Aorta (tissue), 5 donors: Measurements from ENCODE around the gene NCOA1. TPM values are rescaled to one million over a fixed set of nuclear protein-coding genes. Genes with fewer than 3 reads are reported as not detected.
"Not testable (repeated sequence)": the region's sequence is repeated elsewhere in the genome, so short reads cannot be mapped to it uniquely, and the experiment has no call there.

Experiments used
- ATAC-seq: fragments of 200-7000 bp; cut with Tn5 transposase; one replicate; pipeline ENCODE4 v1.9.1; 2022; ENCODE audit warnings: moderate library complexity; ENCODE audit not compliant: low FRiP score
- DNase-seq, 2 donors: peaks; one replicate each; pipeline ENCODE4 v3.0.0-alpha.2; 2020
- H3K27ac ChIP-seq, 2 donors: one replicate each; pipeline ENCODE4 v1.5.1; 2013; ENCODE audit warnings: low read length in 2 of 2, mild to moderate bottlenecking in 2 of 2, moderate library complexity in 2 of 2, control low read depth in 1 of 2, inconsistent platforms in 1 of 2, low read depth in 1 of 2
- H3K27me3 ChIP-seq, 2 donors: one replicate each; pipeline ENCODE4 v1.6.1; 2013; ENCODE audit warnings: control low read depth in 1 of 2, low read length in 1 of 2, mild to moderate bottlenecking in 1 of 2, moderate library complexity in 1 of 2; ENCODE audit not compliant: insufficient read depth in 2 of 2, control insufficient read depth in 1 of 2
- H3K36me3 ChIP-seq, 2 donors: one replicate each; pipeline ENCODE4 v1.6.1; 2013; ENCODE audit warnings: control low read depth in 1 of 2, low read length in 1 of 2, mild to moderate bottlenecking in 1 of 2; ENCODE audit not compliant: insufficient read depth in 2 of 2, control insufficient read depth in 1 of 2
- H3K4me1 ChIP-seq, 2 donors: one replicate each; pipeline ENCODE4 v1.6.1; 2013; ENCODE audit warnings: low read length in 2 of 2, control low read depth in 1 of 2, mild to moderate bottlenecking in 1 of 2, moderate library complexity in 1 of 2; ENCODE audit not compliant: insufficient read depth in 2 of 2, control insufficient read depth in 1 of 2
- H3K4me3 ChIP-seq, 2 donors: one replicate each; pipeline ENCODE4 v1.5.1; 2013; ENCODE audit warnings: low read length in 2 of 2, control low read depth in 1 of 2, mild to moderate bottlenecking in 1 of 2
- H3K9me3 ChIP-seq: one replicate; pipeline ENCODE4 v1.6.1; 2013; ENCODE audit warnings: mild to moderate bottlenecking, low read length; ENCODE audit not compliant: control insufficient read depth
- WGBS, 2 donors: extraction: QIAGEN DNeasy Blood & Tissue Kit; methylation state at CpG; one replicate each; pipeline ENCODE4 v1.1.7; 2013; 5-methylcytosine and 5-hydroxymethylcytosine counted together
- intact Hi-C, 2 donors: fragments of 100-400 bp; cut with DNase I; formaldehyde crosslinking; loops; one replicate each; pipeline versions ENCODE4 v1.14.2 to v1.15.0; 2022
- polyA plus RNA-seq, 2 donors: library from polyadenylated mRNA; stranded (reverse); fragments of 200-250 nt; gene quantifications; one replicate each; pipeline ENCODE4 v1.2.3, GENCODE V29; 2013
- total RNA-seq, 2 donors: library from RNA; stranded (reverse); fragmentation: NEBNext Ultra II Directional; extraction: Animal tissue kit (Norgen Biotek cat#: 25700); gene quantifications; one replicate each; pipeline ENCODE4 v1.2.1, GENCODE V29; 2021
- donor health status: healthy with polysubstance abuse.
- donor health status: Bipolar disorder and iron deficiency.
- donor health status: DM: no; HTN: no; CAD: no.
- donor health status: DM: no; HTN: no; CAD: no.
- donor health status: DM: yes; HTN: yes; CAD: no.

The NCOA1 gene
- total and polyA plus RNA-seq, 4 donors, result 6.5 to 68.1 (median 26.7) TPM

DNA sequence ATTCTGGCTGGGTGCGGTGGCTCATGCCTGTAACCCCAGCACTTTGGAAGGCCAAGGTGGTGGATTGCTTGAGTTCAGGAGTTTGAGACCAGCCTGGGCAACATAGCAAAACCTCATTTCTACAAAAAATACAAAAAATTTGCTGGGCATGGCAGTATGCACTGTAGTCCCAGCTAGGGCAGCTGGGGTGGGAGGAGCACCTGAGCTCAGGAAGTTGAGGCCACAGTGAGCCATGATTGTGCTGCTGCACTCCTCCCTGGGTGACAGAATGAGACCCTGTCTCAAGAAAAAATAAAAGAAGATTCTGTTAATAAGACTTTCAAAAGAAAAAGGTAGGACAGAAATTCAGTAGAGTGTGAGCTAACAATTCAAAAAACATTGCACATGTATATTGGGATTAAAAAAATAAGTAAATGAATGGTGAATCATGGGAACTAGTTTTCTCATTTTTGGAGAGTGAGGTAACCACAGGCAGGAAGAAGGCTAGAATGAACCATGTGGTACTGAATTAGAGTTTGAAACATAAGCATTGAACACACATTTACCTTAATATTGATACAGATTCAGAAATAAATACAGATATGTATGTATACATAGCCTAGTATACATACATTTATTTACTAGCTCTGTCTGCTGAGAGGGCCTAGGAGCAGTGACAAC lies 53.5 kb downstream of the NCOA1 start:
- Histone ChIP-seq H3K4me3 (no peak overlapping the region), H3K27ac (no peak overlapping the region), H3K27me3 (no peaks in the 10 kb centered on the region), H3K36me3 (no peaks in the 10 kb centered on the region), H3K9me3 (peaks cover 1% of the 10 kb centered on the region), H3K4me1 (peaks cover 0 to 2% of the 10 kb centered on the region in 2 donors)
- WGBS, 2 donors, result 96 to 100% methylated on average over 1 of the region's 1 CpG
- intact Hi-C loops, result no loop called here
- no peak for ATAC-seq
- no peak for DNase-seq

GRCh38 chr2:24546669-24547068 lies 55.6 kb downstream of the NCOA1 start:
- Histone ChIP-seq H3K9me3 (peaks cover 1% of the 10 kb centered on the region), H3K36me3 (no peaks in the 10 kb centered on the region), H3K4me3 (no peak overlapping the region), H3K27me3 (no peaks in the 10 kb centered on the region), H3K27ac (no peak overlapping the region), H3K4me1 (no peaks in the 10 kb centered on the region)
- intact Hi-C loops, result no loop called here
- no peak for ATAC-seq
- 89 to 100% methylated on average over 1 of the region's 1 CpG for WGBS, 2 donors
- no peak for DNase-seq

GRCh38 chr2:24548058-24548457 lies 57.0 kb downstream of the NCOA1 start:
- H3K4me3 ChIP-seq, result no peak overlapping the region
- no peak overlapping the region for H3K27ac ChIP-seq
- intact Hi-C loops, result no loop called here
- no peaks in the 10 kb centered on the region for H3K36me3 ChIP-seq
- H3K9me3 ChIP-seq, result peaks cover 1% of the 10 kb centered on the region
- 80% methylated on average over 4 of the region's 4 CpGs for WGBS, 2 donors
- ATAC-seq (no peak), DNase-seq (no peak)
- no peaks in the 10 kb centered on the region for H3K27me3 ChIP-seq
- H3K4me1 ChIP-seq, result no peaks in the 10 kb centered on the region

DNA sequence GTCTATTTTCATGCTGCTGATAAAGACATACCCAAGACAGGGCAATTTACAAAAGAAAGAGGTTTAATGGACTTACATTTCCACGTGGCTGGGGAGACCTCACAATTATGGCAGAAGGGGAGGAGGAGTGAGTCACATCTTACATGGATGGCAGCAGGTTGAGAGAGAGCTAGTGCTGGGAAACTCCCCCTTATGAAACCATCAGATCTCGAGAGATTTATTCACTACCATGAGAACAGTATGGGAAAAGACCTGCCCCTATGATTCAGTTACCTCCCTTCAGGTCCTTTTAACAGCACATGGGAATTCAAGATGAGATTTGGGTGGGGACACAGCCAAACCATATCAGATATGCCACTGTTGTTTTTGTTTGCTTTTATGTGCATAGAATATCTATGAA lies 59.2 kb downstream of the NCOA1 start:
- H3K4me3 ChIP-seq, H3K9me3 ChIP-seq, H3K27ac ChIP-seq, H3K27me3 ChIP-seq, H3K36me3 ChIP-seq, DNase-seq, H3K4me1 ChIP-seq, ATAC-seq, intact Hi-C loops: not testable (repeated sequence)
- 63 to 77% methylated on average over 2 of the region's 2 CpGs for WGBS, 2 donors

DNA sequence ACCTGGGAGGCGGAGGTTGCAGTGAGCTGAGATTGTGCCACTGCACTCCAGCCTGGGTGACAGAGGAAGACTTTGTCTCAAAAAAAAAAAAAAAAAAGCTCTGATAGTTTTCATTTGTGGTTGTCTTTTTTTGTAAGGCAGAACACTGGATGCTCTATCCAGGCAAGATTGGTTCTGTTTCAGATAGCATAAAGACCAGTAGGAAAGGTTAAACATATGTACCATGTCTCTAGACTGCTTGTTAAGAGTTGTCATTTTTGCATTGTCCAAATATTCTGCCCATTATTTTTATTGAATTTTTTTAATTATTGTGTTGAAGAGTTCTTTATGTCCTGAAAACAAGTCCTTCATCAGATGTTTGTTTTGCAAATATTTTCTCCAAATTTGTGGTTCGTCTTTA lies 60.0 kb downstream of the NCOA1 start:
- H3K27ac ChIP-seq, result no peak overlapping the region

GRCh38 chr2:24552836-24553235 lies 61.8 kb downstream of the NCOA1 start:
- ATAC-seq (no peak), DNase-seq (no peak)
- Histone ChIP-seq H3K27ac (no peak overlapping the region), H3K9me3 (no peaks in the 10 kb centered on the region), H3K27me3 (no peaks in the 10 kb centered on the region), H3K4me1 (no peaks in the 10 kb centered on the region), H3K36me3 (no peaks in the 10 kb centered on the region), H3K4me3 (no peak overlapping the region)
- intact Hi-C loops, result no loop called here
- WGBS, 2 donors, result 90 to 95% methylated on average over 5 of the region's 5 CpGs

More for the DNA sequence above, 60.0 kb downstream of the NCOA1 start:
- WGBS, 2 donors, result 87 to 90% methylated on average over 2 of the region's 2 CpGs
- no peaks in the 10 kb centered on the region for H3K36me3 ChIP-seq
- no peaks in the 10 kb centered on the region for H3K9me3 ChIP-seq
- H3K4me3 ChIP-seq, result no peak overlapping the region
- ATAC-seq (no peak), DNase-seq (no peak)
- H3K27me3 ChIP-seq, result no peaks in the 10 kb centered on the region
- no peaks in the 10 kb centered on the region for H3K4me1 ChIP-seq
- intact Hi-C loops, result no loop called here

DNA sequence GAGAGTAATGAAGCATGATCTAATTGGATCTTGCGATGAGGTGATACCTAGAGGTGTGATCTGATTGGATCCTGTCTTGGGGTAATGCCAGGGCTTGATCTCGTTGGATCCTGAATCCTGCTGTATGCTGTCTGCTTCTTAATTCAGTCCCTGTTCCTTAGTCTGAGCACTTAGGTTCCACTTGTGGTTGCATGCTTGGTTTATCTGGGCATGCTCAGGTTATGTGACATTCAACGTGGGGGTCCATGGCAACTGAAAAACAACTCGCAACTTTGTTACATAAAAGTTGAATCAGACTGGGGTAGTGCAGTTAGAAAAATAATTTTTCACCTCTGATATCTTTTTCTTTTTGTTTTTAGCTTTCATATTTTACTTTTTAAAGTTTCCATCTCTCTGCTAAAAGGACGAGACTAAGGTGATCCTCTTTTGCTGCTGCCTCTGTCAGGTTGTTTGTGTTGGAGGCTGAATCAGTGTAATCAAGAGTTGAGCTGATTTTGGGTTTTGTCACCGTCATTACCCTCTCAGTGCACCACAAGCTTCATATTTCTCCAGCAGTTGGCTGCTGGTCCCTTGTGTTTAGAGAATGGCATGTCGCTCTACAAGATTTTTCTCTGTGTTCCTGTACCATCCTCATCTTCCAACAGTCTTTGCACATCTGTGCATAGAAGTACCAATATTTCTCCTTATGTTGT lies 67.9 kb downstream of the NCOA1 start:
- peaks cover 0 to 1% of the 10 kb centered on the region in 2 donors for H3K27me3 ChIP-seq
- DNase-seq (no peak), ATAC-seq (no peak)
- H3K36me3 ChIP-seq, result no peaks in the 10 kb centered on the region
- H3K9me3 ChIP-seq, result no peaks in the 10 kb centered on the region
- peaks cover 3 to 10% of the 10 kb centered on the region in 2 donors for H3K4me1 ChIP-seq
- intact Hi-C loops, result no loop called here
- H3K4me3 ChIP-seq, result no peak overlapping the region
- 77 to 82% methylated on average over 7 of the region's 7 CpGs for WGBS, 2 donors
- H3K27ac ChIP-seq, result no peak overlapping the region

DNA sequence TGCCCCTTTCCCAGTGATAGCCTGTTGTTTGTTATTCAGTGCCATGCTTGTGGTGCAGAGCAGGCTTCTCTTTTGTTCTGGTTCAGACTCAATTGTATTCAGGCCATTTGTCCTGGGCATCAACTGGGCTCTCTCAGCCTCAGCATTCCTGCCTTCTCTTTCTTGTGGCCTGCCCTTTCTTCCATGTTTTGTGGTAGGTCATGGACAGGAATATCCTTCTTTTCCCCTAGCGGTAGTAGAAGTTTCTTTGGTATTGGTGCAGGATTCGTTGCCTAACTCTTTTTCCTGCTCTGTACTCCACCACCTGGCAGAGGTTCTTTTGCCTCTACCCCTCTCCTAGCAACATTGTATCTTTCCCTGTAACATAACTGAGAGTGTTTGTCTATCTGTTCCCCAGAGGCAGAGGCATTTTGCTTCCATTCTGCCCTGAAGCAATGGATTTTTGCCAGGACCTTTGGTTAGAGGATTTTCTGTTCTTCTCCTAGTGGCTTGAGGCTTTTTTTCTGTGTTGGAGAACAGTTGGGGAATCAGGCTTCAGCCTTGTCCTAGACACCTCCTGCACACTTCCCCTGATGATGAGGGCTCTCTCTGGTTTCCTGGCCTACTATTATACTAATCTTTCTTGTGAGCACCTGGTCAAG lies 68.5 kb downstream of the NCOA1 start:
- peaks cover 0 to 1% of the 10 kb centered on the region in 2 donors for H3K27me3 ChIP-seq
- no peak overlapping the region for H3K27ac ChIP-seq
- no peak overlapping the region for H3K4me3 ChIP-seq
- 66 to 80% methylated on average over 2 of the region's 2 CpGs for WGBS, 2 donors
- ATAC-seq (no peak), DNase-seq (no peak)
- intact Hi-C loops, result no loop called here
- no peaks in the 10 kb centered on the region for H3K9me3 ChIP-seq
- H3K4me1 ChIP-seq, result peaks cover 3 to 10% of the 10 kb centered on the region in 2 donors
- no peaks in the 10 kb centered on the region for H3K36me3 ChIP-seq

DNA sequence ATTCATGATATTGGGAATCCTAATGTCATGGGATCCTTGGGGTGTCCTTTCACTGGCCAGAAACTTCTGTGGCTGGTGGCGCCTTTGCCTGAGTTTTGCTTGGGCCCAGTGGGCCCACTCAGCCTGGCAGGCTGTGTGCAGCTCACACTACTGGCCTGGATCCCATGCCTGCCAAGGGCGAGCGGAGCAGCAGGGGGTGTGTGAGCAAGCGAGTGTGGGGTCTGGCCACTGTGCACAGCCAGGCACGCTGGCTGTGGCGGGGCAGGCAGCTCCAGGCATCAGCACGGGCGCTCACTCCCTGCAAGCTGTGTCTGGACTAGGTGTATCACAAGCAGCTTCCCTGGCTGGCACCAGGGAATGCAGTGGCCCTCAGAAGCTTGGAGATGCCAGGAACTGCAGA lies 74.5 kb downstream of the NCOA1 start:
- no peaks in the 10 kb centered on the region for H3K27me3 ChIP-seq
- ATAC-seq, result no peak
- H3K4me1 ChIP-seq, result peaks cover 0 to 4% of the 10 kb centered on the region in 2 donors
- H3K4me3 ChIP-seq, result no peak overlapping the region
- DNase-seq, result no peak
- 97 to 98% methylated on average over 8 of the region's 8 CpGs for WGBS, 2 donors
- no peak overlapping the region for H3K27ac ChIP-seq
- H3K9me3 ChIP-seq, result no peaks in the 10 kb centered on the region
- intact Hi-C loops, result no loop called here
- peaks cover 0 to 4% of the 10 kb centered on the region in 2 donors for H3K36me3 ChIP-seq
